ENCODE data around the gene CD300H.

- TF ChIP-seq CTCF (conservative IDR thresholded peaks at IDR 0.05; ENCODE audit: low read depth, low read length) (no peak), EZH2 (IDR thresholded peaks at IDR 0.05; ENCODE audit: borderline replicate concordance, low read depth, low read length, poor library complexity, severe bottlenecking) (no peak)
Observed at GRCh38 chr17:74543891-74544760, 23.2 kb downstream of the CD300H start.
